ENCODE measurements around the gene OAT.

Gene OAT

DNA sequence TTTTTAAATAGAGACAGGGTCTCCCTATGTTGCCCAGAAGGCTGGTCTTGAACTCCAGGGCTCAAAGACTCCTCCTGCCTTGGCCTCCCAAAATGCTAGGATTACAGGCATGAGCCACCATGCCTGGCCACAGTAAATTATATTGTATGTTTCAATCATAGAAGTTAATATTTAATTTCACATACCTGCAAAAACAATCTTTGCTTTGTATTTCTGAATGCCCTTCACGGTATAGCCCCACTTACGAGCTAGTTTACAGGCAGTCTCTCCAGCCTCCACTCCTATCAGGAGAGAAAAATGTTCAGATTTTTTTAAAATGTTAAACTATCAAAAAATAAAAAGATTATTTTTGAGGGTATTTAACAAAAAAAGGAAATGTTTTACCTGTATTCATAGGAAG lies 10.4 kb downstream of the OAT start:
- Mint-ChIP-seq H3K4me3 (no peak overlapping the region), H3K27me3 (no peaks in the 10 kb centered on the region), H3K9me3 (no peaks in the 10 kb centered on the region), H3K4me1 (ENCODE audit: low read depth in 2 of 2) (peaks cover 5 to 17% of the 10 kb centered on the region in 2 donors), H3K36me3 (ENCODE audit: insufficient read depth) (peaks cover 30% of the 10 kb centered on the region), H3K27ac (no peak overlapping the region)
- DNase-seq (no peak), ATAC-seq (replicated peaks) (no peak)

DNA sequence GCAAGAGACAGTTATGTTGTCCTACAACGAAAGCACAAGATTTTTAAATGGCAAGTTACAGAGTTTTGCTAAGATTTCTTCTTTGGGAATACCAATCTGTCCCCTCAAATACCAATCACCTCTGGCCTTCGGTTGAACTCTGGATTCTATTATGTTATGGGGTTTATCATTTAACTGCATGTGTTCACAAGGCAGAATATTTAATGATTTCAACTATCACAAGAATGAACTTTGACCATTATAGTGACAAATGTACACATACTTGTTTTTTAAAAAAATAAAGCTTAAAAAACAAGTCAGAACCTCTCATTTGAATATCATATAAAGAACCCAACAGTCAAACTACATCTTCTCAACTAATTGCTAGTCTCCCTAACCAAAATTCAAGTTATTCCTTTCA lies 11.3 kb downstream of the OAT start:
- Mint-ChIP-seq H3K36me3 (ENCODE audit: insufficient read depth) (peaks cover 36% of the 10 kb centered on the region), H3K4me1 (ENCODE audit: low read depth in 2 of 2) (peaks cover 8 to 20% of the 10 kb centered on the region in 2 donors), H3K4me3 (no peak overlapping the region), H3K27ac (peak overlapping the region in 1 of 2 donors; percentile 71), H3K27me3 (no peaks in the 10 kb centered on the region), H3K9me3 (no peaks in the 10 kb centered on the region)
- no peak for DNase-seq
- ATAC-seq (replicated peaks), result no peak

DNA sequence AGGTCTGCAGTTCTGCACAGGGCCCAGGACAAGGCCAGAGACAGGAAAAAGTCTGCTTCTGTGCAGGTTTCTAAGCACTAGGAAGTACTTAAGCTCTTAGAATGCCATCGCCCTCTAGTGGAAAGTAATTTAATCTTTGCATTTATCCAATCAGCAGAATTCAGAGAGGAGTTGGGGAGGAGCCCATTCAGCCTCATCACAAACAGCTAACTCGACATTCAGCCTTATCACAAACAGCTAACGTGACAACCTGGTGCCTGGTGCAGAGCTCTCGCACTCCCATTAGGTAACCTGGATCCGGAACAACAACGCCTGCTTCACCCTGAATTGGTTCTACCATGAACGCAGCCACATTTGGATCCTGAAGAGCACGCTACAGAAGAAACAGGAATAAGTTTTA lies 15.2 kb downstream of the OAT start:
- H3K36me3 Mint-ChIP-seq (ENCODE audit: insufficient read depth), result peaks cover 43% of the 10 kb centered on the region
- H3K27ac Mint-ChIP-seq, result peak overlapping the region; percentile 76 to 83

DNA sequence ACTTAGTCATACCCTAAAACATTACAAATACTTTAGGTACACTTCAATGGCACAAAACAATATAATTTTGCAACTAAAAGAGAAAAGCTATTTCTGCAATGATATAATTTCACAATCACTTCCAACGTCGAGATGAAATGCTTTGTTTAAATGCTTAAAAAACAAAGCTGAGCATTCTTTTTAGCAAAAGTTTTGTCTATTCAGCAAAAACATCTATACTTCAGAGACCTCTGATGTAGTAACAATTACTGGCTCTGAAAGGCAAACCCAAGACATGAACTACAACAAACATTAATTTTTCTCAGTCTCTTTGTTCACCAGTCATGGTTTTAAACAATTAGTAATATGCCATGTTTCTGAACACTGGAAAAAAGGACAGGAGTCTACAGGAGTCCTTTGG lies 16.4 kb downstream of the OAT start:
- peaks cover 41% of the 10 kb centered on the region for H3K36me3 Mint-ChIP-seq (ENCODE audit: insufficient read depth)
- no peaks in the 10 kb centered on the region for H3K27me3 Mint-ChIP-seq
- no peak overlapping the region for H3K4me3 Mint-ChIP-seq
- peaks cover 8 to 16% of the 10 kb centered on the region in 2 donors for H3K4me1 Mint-ChIP-seq (ENCODE audit: low read depth in 2 of 2)
- ATAC-seq (replicated peaks) (no peak), DNase-seq (no peak)
- H3K9me3 Mint-ChIP-seq, result no peaks in the 10 kb centered on the region
- no peak overlapping the region for H3K27ac Mint-ChIP-seq

More for the DNA sequence above, 15.2 kb downstream of the OAT start:
- DNase-seq (peak; percentile 24 to 30 (median 29)), ATAC-seq (replicated peaks) (peak; percentile 99)
- Mint-ChIP-seq H3K4me1 (ENCODE audit: low read depth in 2 of 2) (peaks cover 8 to 16% of the 10 kb centered on the region in 2 donors), H3K4me3 (no peak overlapping the region), H3K9me3 (no peaks in the 10 kb centered on the region), H3K27me3 (no peaks in the 10 kb centered on the region)

DNA sequence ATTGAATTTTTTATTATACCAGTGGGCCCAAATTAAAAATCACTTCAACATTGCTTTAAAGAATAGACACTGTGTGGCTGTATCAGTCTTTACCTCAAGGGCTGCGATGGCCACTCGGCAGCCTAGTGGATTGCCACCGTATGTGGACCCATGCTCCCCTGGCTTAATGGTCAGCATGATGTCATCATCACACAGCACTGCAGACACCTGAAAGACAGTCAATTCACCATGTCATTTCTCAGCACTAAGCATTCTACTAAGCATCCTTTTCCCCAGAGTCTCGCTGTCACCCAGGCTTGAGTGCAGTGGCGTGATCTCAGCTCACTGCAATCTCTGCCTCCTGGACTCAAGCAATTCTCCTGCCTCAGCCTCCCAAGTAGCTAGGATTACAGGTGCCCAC lies 17.1 kb downstream of the OAT start:
- ATAC-seq (replicated peaks) (no peak), DNase-seq (no peak)
- Mint-ChIP-seq H3K4me3 (no peak overlapping the region), H3K36me3 (ENCODE audit: insufficient read depth) (peaks cover 41% of the 10 kb centered on the region), H3K4me1 (ENCODE audit: low read depth in 2 of 2) (peaks cover 8 to 10% of the 10 kb centered on the region in 2 donors), H3K27me3 (no peaks in the 10 kb centered on the region), H3K9me3 (no peaks in the 10 kb centered on the region), H3K27ac (no peak overlapping the region)

DNA sequence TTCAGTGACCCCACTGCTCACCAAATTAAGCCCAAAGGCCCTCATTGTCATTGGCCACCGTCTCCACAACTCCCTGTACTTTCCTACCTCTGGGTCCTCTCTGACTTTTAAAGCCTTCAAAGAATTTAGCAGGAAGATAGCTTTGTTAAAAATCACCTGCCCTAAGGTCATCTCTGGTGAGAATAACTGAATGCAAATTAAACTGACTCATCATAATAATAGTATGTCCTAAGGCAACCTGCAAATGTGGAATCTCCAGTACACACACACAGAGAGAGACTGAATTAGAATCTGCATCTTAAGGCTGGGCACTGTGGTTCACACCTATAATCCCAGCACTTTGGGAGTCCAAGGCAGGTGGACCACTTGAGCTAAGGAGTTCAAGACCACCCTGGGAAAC lies 24.1 kb downstream of the OAT start:
- ATAC-seq (replicated peaks) (no peak), DNase-seq (no peak)
- H3K27ac Mint-ChIP-seq, result peak overlapping the region in 1 of 2 donors; percentile 28
- no peaks in the 10 kb centered on the region for H3K4me1 Mint-ChIP-seq (ENCODE audit: low read depth in 2 of 2)
- peaks cover 18% of the 10 kb centered on the region for H3K36me3 Mint-ChIP-seq (ENCODE audit: insufficient read depth)
- no peak overlapping the region for H3K4me3 Mint-ChIP-seq
- H3K9me3 Mint-ChIP-seq, result no peaks in the 10 kb centered on the region
- no peaks in the 10 kb centered on the region for H3K27me3 Mint-ChIP-seq

DNA sequence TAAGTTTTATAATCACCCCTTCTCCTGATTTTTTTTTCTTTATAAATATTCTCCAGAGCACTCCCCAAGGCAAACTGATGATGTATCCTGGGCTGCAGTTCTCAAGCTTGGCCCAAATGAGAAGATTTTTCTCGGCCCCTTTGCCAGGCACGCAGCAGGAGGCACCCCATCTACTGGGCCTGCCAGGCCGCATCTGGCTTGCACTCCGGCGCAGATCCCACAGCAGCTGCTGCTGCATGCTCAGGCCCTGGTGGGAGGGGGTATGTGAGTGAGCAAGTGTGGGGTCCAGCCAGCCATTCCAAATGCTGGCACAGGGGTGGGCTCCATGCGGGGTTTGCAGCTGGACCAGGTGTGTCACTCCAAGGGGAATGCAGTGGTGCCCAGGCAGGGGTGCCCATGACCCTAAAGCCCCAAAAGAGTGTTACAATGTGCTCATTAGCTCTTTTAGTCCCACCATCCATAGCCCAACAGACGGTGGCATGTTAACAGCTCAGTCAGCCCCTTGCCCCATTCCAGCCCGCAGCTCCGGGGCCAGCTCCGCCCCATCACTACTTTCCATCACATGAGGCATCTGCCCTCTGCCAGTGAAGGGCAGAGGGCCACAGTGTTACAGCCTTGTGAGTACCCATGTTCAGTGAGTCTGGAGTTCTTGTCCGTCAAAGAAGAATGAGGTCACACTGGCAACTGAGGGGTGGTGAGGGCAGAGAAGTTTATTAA lies 25.9 kb downstream of the OAT start:
- Mint-ChIP-seq H3K27ac (no peak overlapping the region), H3K4me3 (no peak overlapping the region), H3K27me3 (no peaks in the 10 kb centered on the region), H3K4me1 (ENCODE audit: low read depth in 2 of 2) (peaks cover 0 to 2% of the 10 kb centered on the region in 2 donors), H3K36me3 (ENCODE audit: insufficient read depth) (peaks cover 9% of the 10 kb centered on the region), H3K9me3 (no peaks in the 10 kb centered on the region)
- no peak for DNase-seq
- ATAC-seq (replicated peaks), result no peak

DNA sequence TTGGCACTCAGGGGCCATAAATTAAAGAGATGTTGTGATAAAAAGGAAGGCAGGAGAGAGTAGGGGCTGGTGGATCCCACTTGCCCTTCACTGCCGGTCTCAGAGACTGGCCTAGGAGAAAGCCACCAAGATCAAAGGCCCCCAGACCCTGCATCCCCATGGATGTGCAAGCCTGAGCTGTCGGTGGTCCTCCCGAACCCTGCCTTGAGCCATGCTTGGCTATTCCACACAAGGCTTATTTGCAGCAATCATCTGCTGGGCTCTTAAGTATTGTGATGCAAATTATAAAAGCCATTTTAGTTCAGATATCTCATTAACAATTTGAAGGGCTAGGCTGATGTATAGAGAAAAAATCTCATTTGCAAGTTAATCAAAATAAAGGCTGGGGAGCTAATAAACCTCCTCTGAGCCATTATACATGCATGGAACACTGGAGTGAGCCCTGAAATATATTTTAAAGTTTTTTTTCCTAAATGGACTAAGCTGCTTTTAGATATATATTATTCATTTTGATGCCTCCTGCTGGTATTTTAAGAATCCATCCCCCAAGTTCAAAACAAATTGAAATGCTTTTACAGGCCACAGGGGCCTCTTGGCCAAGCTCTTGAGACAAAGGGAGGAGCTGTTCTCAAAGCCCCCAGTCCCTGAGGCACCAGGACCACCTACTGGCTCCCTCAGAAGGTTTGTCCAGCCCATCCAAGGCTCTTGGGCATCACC lies 28.1 kb downstream of the OAT start:
- no peaks in the 10 kb centered on the region for H3K36me3 Mint-ChIP-seq (ENCODE audit: insufficient read depth)
- ATAC-seq (replicated peaks) (no peak), DNase-seq (no peak)
- H3K4me1 Mint-ChIP-seq (ENCODE audit: low read depth in 2 of 2), result peaks cover 0 to 2% of the 10 kb centered on the region in 2 donors
- H3K27me3 Mint-ChIP-seq, result no peaks in the 10 kb centered on the region
- H3K4me3 Mint-ChIP-seq, result no peak overlapping the region
- H3K27ac Mint-ChIP-seq, result no peak overlapping the region
- no peaks in the 10 kb centered on the region for H3K9me3 Mint-ChIP-seq

DNA sequence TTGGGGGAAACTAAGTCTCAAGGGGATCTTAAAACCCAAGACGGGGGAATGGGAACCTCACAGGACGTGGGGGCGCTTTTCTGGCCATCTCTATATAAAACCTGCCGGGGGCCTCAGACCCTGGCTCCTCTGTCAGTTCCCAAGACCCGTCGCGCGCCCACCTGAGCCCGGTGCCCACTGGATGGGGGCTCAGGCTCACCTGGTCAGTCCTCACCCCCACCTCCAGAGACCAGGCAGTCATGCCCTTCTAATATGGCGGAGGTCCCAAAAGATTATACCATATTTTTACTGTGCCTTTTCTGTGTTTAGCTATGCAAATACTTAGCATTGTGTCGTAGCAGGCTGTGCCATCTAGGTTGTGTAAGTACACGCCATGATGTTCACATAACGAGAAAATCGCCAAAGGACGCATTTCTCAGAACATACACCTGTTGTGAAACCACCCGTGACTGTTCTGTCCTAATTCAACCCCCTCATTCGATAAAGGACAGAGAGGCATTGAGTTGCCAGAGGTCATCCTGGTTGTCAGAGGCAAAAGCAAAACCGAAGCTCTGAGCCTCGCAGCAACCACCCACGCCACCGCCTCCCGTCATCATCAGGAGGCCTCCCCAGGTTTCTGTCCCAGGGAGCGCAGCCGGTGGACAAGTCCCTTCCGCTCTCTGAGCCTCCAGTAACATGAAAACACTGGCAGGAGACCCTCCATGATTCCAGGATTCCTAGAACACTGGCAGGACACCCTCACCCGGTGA lies 28.9 kb downstream of the OAT start:
- DNase-seq (no peak), ATAC-seq (replicated peaks) (no peak)
- H3K9me3 Mint-ChIP-seq, result no peaks in the 10 kb centered on the region
- H3K4me1 Mint-ChIP-seq (ENCODE audit: low read depth in 2 of 2), result peaks cover 0 to 2% of the 10 kb centered on the region in 2 donors
- H3K27me3 Mint-ChIP-seq, result peaks cover 5 to 7% of the 10 kb centered on the region in 2 donors
- peak overlapping the region; percentile 33 to 57 for H3K4me3 Mint-ChIP-seq
- no peaks in the 10 kb centered on the region for H3K36me3 Mint-ChIP-seq (ENCODE audit: insufficient read depth)
- H3K27ac Mint-ChIP-seq, result no peak overlapping the region

DNA sequence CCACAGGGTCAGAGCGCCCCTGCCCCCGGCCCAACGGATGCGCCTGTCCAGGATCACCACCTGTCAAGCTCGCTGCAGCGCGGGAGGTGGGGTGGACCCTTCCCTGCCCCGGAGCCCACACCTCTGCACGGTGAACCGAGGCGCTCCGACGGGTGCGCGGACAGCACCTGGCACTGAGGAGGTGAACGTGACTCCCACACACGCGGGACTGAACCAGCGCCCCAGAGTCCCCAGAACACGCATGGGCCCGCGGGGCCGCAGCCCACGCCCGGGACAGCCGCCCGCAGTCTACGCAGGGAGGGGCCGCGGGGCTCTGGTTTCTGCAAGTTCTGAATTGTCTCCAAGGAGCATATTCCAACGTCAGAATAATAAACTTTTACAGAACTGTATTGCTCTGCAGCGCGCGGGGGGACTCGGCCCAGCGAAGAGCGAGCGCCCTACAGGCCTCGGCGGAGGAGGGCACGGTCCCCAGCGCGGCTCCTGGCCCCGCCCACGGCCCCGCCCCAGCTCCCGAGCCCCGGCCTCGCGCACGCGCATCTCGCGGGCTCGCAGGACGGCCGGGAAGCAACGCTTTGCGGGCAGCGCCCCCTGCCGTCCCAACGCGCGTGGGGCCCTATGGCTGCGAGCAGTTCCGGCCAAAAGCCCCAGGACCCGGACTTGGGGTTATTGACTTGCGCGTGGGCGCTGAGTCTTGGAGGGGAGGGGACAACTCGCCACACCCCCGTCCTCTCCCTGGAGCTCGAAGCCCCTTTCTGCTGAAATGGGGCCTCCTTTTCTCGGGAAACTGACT lies 29.7 kb downstream of the OAT start:
- Mint-ChIP-seq H3K9me3 (no peaks in the 10 kb centered on the region), H3K27me3 (peaks cover 8 to 14% of the 10 kb centered on the region in 2 donors), H3K36me3 (ENCODE audit: insufficient read depth) (no peaks in the 10 kb centered on the region), H3K4me3 (peak overlapping the region; percentile 57 to 60), H3K4me1 (ENCODE audit: low read depth in 2 of 2) (peaks cover 0 to 2% of the 10 kb centered on the region in 2 donors), H3K27ac (no peak overlapping the region)
- DNase-seq (peak; percentile 90 to 94 (median 91)), ATAC-seq (replicated peaks) (peak; percentile 97)

DNA sequence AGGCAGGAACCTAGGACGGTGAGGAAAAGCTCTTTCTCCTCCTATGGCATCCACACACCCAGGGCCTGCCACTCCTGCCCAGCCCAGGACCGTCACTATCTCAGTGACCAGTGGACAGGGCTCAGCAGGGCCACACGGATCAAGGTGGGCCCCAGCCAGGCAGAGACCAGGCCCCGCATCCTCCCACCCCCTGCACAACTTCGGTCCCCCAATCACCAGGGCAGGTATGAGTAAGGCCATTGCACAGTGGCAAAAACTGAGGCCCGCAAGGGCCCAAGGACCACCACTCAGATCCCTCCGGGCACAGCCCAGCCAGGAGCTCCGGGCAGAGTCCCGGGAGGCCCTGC lies 30.3 kb downstream of the OAT start:
- no peak overlapping the region for H3K27ac Mint-ChIP-seq
- H3K4me3 Mint-ChIP-seq, result peak overlapping the region; percentile 57 to 60

DNA sequence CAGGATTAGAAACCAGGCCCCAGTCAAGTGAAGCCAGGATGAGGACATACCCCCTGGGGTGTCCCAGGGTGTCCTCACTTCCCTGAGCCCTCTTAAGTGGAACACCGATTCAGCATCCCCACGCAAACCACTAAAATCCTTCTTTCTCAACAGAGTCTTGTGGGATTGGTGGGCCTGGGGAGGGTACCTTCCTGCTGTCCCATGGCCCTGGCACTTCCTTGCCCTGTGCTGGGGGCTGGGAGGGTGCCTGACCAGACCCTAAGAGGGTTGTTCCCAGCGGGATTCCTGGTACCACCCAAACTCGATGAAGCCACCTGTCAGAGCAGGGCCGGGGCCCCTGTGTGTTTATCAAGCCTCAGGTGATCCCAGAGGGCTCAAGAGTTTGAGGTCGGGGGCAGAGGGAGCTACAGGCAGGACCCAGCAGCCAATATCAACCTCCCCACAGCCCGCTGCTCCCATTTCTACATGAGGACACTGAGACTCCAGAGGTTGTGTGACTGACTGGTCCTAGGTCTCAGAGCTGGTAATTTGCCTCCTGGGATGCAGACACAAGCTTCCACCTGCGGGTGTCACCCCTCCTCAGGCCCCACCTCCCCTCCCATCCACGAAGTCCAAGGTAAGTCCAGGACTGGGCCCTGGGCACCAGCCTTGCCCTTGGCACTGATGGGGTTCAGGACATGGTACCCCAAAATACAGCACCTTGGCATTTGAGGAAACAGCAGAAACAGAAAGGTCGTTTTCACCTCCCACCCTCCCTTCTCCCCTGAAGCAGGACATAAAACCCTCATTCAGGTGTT lies 31.4 kb downstream of the OAT start:
- peaks cover 16 to 31% of the 10 kb centered on the region in 2 donors for H3K27me3 Mint-ChIP-seq
- H3K36me3 Mint-ChIP-seq (ENCODE audit: insufficient read depth), result no peaks in the 10 kb centered on the region
- no peak for ATAC-seq (replicated peaks)
- H3K4me3 Mint-ChIP-seq, result peak overlapping the region; percentile 25 to 38
- H3K4me1 Mint-ChIP-seq (ENCODE audit: low read depth in 2 of 2), result peaks cover 0 to 2% of the 10 kb centered on the region in 2 donors
- H3K27ac Mint-ChIP-seq, result no peak overlapping the region
- DNase-seq, result no peak
- H3K9me3 Mint-ChIP-seq, result no peaks in the 10 kb centered on the region

More for the DNA sequence above, 30.3 kb downstream of the OAT start:
- Mint-ChIP-seq H3K36me3 (ENCODE audit: insufficient read depth) (no peaks in the 10 kb centered on the region), H3K27me3 (peaks cover 11 to 20% of the 10 kb centered on the region in 2 donors), H3K9me3 (no peaks in the 10 kb centered on the region), H3K4me1 (ENCODE audit: low read depth in 2 of 2) (peaks cover 0 to 2% of the 10 kb centered on the region in 2 donors)
- ATAC-seq (replicated peaks) (no peak), DNase-seq (no peak)

Measured in effector memory CD8-positive, alpha-beta T cell (primary cell).